HG03045 (cell line): ENCODE data around the gene NT5DC1.

Source experiments
- ATAC-seq: cut with Tn5 transposase; IDR thresholded peaks from one replicate; pipeline ENCODE4 v1.9.1; 2021; ENCODE audit warnings: mild to moderate bottlenecking, moderate library complexity; ENCODE audit not compliant: unreplicated experiment

Gene NT5DC1

GRCh38 chr6:116136373-116136772 is 35.7 kb downstream of the NT5DC1 start:
- ATAC-seq: no peak

GRCh38 chr6:116136933-116137340 is 36.3 kb downstream of the NT5DC1 start:
- no peak for ATAC-seq

GRCh38 chr6:116139917-116140316 is 39.3 kb downstream of the NT5DC1 start:
- no peak for ATAC-seq

GRCh38 chr6:116144605-116145004 is 44.0 kb downstream of the NT5DC1 start:
- no peak for ATAC-seq

- ATAC-seq: no peak
Observed at GRCh38 chr6:116145803-116146675, 45.4 kb downstream of the NT5DC1 start.

GRCh38 chr6:116152620-116153019 is 52.0 kb downstream of the NT5DC1 start:
- no peak for ATAC-seq

- ATAC-seq: no peak
Observed at GRCh38 chr6:116154887-116155286, 54.2 kb downstream of the NT5DC1 start.

- ATAC-seq: no peak
Observed at GRCh38 chr6:116156405-116157326, 56.0 kb downstream of the NT5DC1 start.

- no peak for ATAC-seq
Observed at GRCh38 chr6:116157391-116157790, 56.7 kb downstream of the NT5DC1 start.

GRCh38 chr6:116158641-116159040 is 58.0 kb downstream of the NT5DC1 start:
- no peak for ATAC-seq

GRCh38 chr6:116159782-116160524 is 59.3 kb downstream of the NT5DC1 start:
- no peak for ATAC-seq

GRCh38 chr6:116165596-116165995 is 64.9 kb downstream of the NT5DC1 start:
- no peak for ATAC-seq

- ATAC-seq: no peak
Observed at GRCh38 chr6:116166369-116166768, 65.7 kb downstream of the NT5DC1 start.

GRCh38 chr6:116168148-116168547 is 67.5 kb downstream of the NT5DC1 start:
- no peak for ATAC-seq

GRCh38 chr6:116169880-116170279 is 69.2 kb downstream of the NT5DC1 start:
- ATAC-seq: no peak

- no peak for ATAC-seq
Observed at GRCh38 chr6:116170358-116171057, 69.9 kb downstream of the NT5DC1 start.

- ATAC-seq: no peak
Observed at GRCh38 chr6:116173928-116174327, 73.3 kb downstream of the NT5DC1 start.

GRCh38 chr6:116175344-116175743 is 74.7 kb downstream of the NT5DC1 start:
- ATAC-seq: no peak

- no peak for ATAC-seq
Observed at GRCh38 chr6:116176596-116176995, 75.9 kb downstream of the NT5DC1 start.

GRCh38 chr6:116180375-116180774 is 79.7 kb downstream of the NT5DC1 start:
- no peak for ATAC-seq
